Measurements from ENCODE around the gene IGSF9B. TPM values are rescaled to one million over a fixed set of nuclear protein-coding genes. Genes with fewer than 3 reads are reported as not detected.

Gene IGSF9B
- total RNA-seq, 2 experiments from 2014 or later: 124 to 136 TPM

DNA sequence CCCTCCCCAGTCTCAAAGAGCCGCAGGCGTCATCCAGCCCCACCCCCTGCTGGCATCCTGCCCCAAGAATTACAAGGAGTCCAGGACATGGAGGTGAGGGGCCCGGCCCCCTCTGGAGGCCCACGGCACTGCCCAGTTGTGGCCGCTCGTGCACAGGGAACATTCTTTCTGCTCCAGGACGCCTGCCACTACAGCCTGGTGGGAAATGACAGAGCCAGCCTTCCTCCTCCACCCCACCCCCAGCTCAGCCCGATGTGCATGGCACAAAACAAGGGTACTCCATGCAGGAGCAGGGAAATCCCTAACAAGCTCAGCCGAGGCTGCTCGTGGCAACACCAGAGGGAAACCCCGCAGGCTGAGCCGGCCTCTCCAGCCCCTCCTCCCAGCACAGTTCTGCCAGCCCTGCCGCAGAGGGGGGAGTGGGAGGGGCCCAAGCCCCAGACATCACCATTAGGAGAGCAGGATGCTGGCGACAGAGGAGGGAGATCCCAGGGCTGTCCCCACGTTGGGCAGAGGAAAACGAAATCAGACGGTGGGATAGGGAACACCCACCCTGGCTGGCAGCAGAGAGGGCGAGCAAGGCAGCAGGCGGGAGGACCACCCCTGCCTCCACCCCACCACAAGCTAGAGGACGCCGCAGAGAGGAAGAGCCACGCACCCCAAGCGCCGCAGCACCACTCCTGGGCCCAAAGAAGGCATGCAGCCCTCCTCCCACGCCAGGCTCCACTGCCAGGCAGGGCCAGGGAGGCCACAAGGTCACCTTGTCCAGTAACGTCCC, 10.0 kb downstream of the IGSF9B start:
- Mint-ChIP-seq H3K27ac (peak overlapping the region; percentile 86), H3K4me3 (peak overlapping the region; percentile 81), H3K9me3 (no peaks in the 10 kb centered on the region), H3K27me3 (no peaks in the 10 kb centered on the region), H3K4me1 (ENCODE audit: low read depth) (peaks cover 67% of the 10 kb centered on the region), H3K36me3 (ENCODE audit: low read depth) (peaks cover 45% of the 10 kb centered on the region)
- peak; percentile 22 for ATAC-seq
- intact Hi-C loops (cut with micrococcal nuclease): loop anchor here (5.0 to 10.0 kb wide), 3 partner anchors 86 to 278 kb away; partner anchors contain the start of genes NCAPD3 and VPS26B
- TF ChIP-seq, protein P1, sequence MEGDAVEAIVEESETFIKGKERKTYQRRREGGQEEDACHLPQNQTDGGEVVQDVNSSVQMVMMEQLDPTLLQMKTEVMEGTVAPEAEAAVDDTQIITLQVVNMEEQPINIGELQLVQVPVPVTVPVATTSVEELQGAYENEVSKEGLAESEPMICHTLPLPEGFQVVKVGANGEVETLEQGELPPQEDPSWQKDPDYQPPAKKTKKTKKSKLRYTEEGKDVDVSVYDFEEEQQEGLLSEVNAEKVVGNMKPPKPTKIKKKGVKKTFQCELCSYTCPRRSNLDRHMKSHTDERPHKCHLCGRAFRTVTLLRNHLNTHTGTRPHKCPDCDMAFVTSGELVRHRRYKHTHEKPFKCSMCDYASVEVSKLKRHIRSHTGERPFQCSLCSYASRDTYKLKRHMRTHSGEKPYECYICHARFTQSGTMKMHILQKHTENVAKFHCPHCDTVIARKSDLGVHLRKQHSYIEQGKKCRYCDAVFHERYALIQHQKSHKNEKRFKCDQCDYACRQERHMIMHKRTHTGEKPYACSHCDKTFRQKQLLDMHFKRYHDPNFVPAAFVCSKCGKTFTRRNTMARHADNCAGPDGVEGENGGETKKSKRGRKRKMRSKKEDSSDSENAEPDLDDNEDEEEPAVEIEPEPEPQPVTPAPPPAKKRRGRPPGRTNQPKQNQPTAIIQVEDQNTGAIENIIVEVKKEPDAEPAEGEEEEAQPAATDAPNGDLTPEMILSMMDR (IDR thresholded peaks at IDR 0.05): no peak
- CTCF ChIA-PET: interaction anchor here (0.9 to 5.9 kb wide), 16 partner anchors 10 to 178 kb away, joined by 3 to 32 read pairs (median 6); partner anchors contain the start of genes IGSF9B and JAM3
- POLR2A ChIA-PET: interaction anchor here (0.7 to 6.2 kb wide), 10 partner anchors 8 to 87 kb away, joined by 3 to 91 read pairs (median 6); partner anchors contain the start of gene IGSF9B
- DNase-seq: peak; percentile 80

DNA sequence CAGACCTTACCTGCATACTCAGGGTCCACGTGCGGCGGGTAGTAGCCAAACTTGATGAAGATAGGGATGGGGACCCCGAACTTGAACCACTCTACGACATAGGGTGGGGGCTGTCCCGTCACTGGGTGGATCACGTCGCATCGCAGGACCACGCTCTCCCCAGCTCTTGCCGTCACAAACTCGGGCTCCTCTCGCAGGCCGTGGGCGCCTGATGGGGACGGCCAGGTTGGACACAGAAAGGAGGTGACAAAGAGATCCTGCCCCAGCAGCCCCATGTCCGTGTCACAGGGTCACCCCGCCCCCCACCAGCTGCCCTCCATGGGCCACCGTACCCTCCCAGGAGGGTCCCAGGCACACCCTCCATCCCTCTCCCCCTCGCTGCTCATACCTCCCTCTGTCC, 10.7 kb downstream of the IGSF9B start:
- ATAC-seq: no peak
- intact Hi-C loops (cut with micrococcal nuclease): loop anchor here (5.0 to 10.0 kb wide), 3 partner anchors 86 to 279 kb away; partner anchors contain the start of genes NCAPD3 and VPS26B
- H3K36me3 Mint-ChIP-seq (ENCODE audit: low read depth): peaks cover 50% of the 10 kb centered on the region

DNA sequence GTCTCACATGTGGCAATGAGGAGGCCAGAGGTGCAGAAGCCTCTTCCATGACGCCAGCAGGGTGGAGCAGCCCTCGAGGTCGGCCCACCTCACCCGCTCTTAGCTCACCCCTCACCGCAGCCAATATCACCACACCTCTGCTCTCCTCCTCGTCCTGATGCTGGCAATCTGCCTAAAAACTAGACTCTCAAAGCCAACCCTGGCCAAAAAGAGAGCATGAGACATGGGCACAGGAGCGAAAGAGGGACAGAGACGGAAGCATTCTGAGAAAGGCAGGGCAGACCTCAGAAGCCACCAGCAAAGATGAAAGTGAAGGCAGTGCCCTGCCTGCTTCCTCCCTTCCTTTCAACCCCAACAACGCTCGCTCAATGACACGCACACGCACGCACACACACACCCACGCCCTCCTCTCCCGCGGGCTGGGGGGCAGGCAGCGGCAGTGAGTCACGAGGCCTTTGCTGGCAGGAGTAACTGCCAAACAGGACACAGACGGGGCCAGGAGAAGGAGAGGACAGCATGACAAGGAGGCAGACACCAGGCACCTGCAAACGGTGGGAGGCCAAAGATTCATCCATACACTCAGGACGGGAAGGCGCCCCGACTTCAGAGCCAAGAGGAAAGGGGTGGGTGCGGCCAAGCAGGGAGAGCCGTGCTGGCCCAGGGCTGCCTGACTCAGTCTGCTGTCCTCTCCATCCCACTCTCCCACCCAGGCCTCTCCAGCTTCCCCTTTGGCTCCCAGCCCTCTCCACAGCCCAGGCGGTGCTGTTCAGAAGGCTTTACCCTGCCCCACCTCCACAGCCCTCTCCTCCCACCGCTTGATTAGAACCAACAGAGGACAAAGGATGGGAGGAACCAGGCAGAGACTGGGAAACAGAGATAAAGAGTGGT, 11.4 kb downstream of the IGSF9B start:
- no peaks in the 10 kb centered on the region for H3K27me3 Mint-ChIP-seq
- peaks cover 67% of the 10 kb centered on the region for H3K4me1 Mint-ChIP-seq (ENCODE audit: low read depth)
- TF ChIP-seq, protein P1 (IDR thresholded peaks at IDR 0.05): no peak
- ATAC-seq (peak; percentile 73), DNase-seq (peak; percentile 95)
- H3K4me3 Mint-ChIP-seq: peak overlapping the region; percentile 81
- POLR2A ChIA-PET: interaction anchor here (0.6 to 6.2 kb wide), 7 partner anchors 10 to 278 kb away, joined by 3 to 91 read pairs (median 4); partner anchors contain the start of genes IGSF9B and NCAPD3
- CTCF ChIA-PET: interaction anchor here (1.0 to 5.9 kb wide), 7 partner anchors 11 to 105 kb away, joined by 3 to 32 read pairs (median 3); partner anchors contain the start of gene IGSF9B
- peak overlapping the region; percentile 92 for H3K27ac Mint-ChIP-seq
- H3K36me3 Mint-ChIP-seq (ENCODE audit: low read depth): peaks cover 54% of the 10 kb centered on the region
- no peaks in the 10 kb centered on the region for H3K9me3 Mint-ChIP-seq
- intact Hi-C loops (cut with micrococcal nuclease): loop anchor here (1.0 to 10.0 kb wide), 4 partner anchors 16 to 279 kb away; partner anchors contain the start of genes NCAPD3 and VPS26B

More for the DNA sequence above, 10.7 kb downstream of the IGSF9B start:
- Mint-ChIP-seq H3K27ac (peak overlapping the region; percentile 92), H3K4me3 (peak overlapping the region; percentile 81), H3K9me3 (no peaks in the 10 kb centered on the region), H3K27me3 (no peaks in the 10 kb centered on the region), H3K4me1 (ENCODE audit: low read depth) (peaks cover 67% of the 10 kb centered on the region)
- CTCF ChIA-PET: interaction anchor here (1.0 to 5.9 kb wide), 6 partner anchors 10 to 123 kb away, joined by 3 to 32 read pairs (median 8); partner anchors contain the start of genes IGSF9B and JAM3
- TF ChIP-seq, protein P1 (IDR thresholded peaks at IDR 0.05): no peak
- POLR2A ChIA-PET: interaction anchor here (0.6 to 6.2 kb wide), 5 partner anchors 11 to 80 kb away, joined by 3 to 91 read pairs (median 11); partner anchors contain the start of gene IGSF9B
- no peak for DNase-seq

DNA sequence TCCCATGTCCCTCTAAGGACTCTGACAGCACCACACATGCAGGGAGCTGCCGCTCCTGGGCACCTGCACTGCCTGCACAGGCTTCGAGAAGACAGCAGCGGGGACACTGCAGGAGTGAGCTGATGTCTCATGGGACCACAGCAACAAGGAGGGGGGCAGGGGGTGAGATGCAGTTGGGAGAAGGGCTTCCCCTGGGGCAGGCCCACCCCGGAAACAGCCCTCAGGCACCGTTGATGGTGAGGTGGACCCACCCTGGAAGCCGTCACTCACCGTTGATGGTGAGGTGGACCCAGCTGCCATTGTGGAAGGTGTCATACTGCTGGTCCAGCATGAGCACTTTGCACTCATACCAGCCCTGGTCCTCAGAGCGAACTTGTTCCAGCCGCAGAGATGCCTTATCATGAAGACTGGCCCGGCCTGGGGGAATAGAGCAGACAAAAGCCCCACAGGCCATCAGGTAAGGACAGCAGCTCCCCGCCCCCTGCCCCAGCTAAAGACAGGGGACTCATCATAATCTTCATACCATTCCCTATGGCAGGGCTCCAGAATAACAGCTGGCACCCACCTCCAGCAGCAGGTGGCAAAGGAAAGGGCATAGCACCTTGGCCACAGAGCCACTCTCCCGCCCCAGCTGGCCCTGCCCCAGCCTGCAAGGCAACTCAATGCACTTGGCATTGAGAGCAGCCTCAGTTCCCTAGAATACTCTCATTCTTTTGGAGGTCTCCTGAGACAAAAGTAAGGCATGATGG, 12.6 kb downstream of the IGSF9B start:
- peak overlapping the region; percentile 81 for H3K4me3 Mint-ChIP-seq
- intact Hi-C loops (cut with micrococcal nuclease): loop anchor here (10.0 kb wide), 1 partner anchor 281 kb away; the partner anchor contains the start of genes NCAPD3 and VPS26B
- ChIA-PET CTCF (interaction anchor here (0.5 to 5.9 kb wide), 7 partner anchors 12 to 870 kb away, joined by 3 to 32 read pairs (median 3); partner anchors contain the start of gene IGSF9B), POLR2A (interaction anchor here (0.6 to 6.2 kb wide), 11 partner anchors 9 to 280 kb away, joined by 3 to 91 read pairs (median 4); partner anchors contain the start of genes IGSF9B, JAM3 and NCAPD3)
- H3K4me1 Mint-ChIP-seq (ENCODE audit: low read depth): peaks cover 58% of the 10 kb centered on the region
- no peaks in the 10 kb centered on the region for H3K9me3 Mint-ChIP-seq
- TF ChIP-seq, protein P1 (IDR thresholded peaks at IDR 0.05): no peak
- DNase-seq: no peak
- no peak for ATAC-seq
- H3K27me3 Mint-ChIP-seq: no peaks in the 10 kb centered on the region
- peaks cover 66% of the 10 kb centered on the region for H3K36me3 Mint-ChIP-seq (ENCODE audit: low read depth)
- peak overlapping the region; percentile 92 for H3K27ac Mint-ChIP-seq
